Brain pericyte (primary cell): ENCODE results near the gene CRY2.

Experiments
- DNase-seq: peaks from one replicate; pipeline ENCODE4 v3.0.0-alpha.2; 2012; ENCODE audit warnings: low read depth, low spot score

Gene CRY2

GRCh38 chr11:45879803-45880686, 32.8 kb downstream of the CRY2 start:
- no peak for DNase-seq

GRCh38 chr11:45880772-45881570, 33.7 kb downstream of the CRY2 start:
- peak; percentile 67 for DNase-seq

- DNase-seq = peak; percentile 33
Measured at GRCh38 chr11:45881708-45882368, 34.6 kb downstream of the CRY2 start.

GRCh38 chr11:45884596-45885185, 37.4 kb downstream of the CRY2 start:
- DNase-seq = no peak

GRCh38 chr11:45885274-45885920, 38.1 kb downstream of the CRY2 start, which contains the start of gene MAPK8IP1:
TSS of gene MAPK8IP1 (plus strand) at chr11:45885651. CDS start at chr11:45885821, 170 bp downstream.
- no peak for DNase-seq

- no peak for DNase-seq
Measured at GRCh38 chr11:45885921-45886721, 38.8 kb downstream of the CRY2 start.

- DNase-seq = no peak
Measured at GRCh38 chr11:45886816-45887520, 39.7 kb downstream of the CRY2 start.

- DNase-seq = no peak
Measured at GRCh38 chr11:45887587-45887986, 40.3 kb downstream of the CRY2 start.

- DNase-seq = no peak
Measured at GRCh38 chr11:45889555-45889954, 42.3 kb downstream of the CRY2 start.

GRCh38 chr11:45889966-45890365, 42.7 kb downstream of the CRY2 start:
- no peak for DNase-seq

GRCh38 chr11:45890886-45891550, 43.7 kb downstream of the CRY2 start:
- DNase-seq = no peak

GRCh38 chr11:45892856-45893255, 45.6 kb downstream of the CRY2 start:
- DNase-seq = no peak

- no peak for DNase-seq
Measured at GRCh38 chr11:45894555-45895247, 47.4 kb downstream of the CRY2 start.

GRCh38 chr11:45895553-45896259, 48.4 kb downstream of the CRY2 start:
- no peak for DNase-seq

- no peak for DNase-seq
Measured at GRCh38 chr11:45896422-45896984, 49.2 kb downstream of the CRY2 start.

GRCh38 chr11:45897556-45897955, 50.3 kb downstream of the CRY2 start:
- DNase-seq = no peak

GRCh38 chr11:45899086-45899447, 51.8 kb downstream of the CRY2 start:
- DNase-seq = no peak
